ENCODE data around the gene SPRYD7. TPM values are rescaled to one million over a fixed set of nuclear protein-coding genes. Genes with fewer than 3 reads are reported as not detected.
A peak's percentile ranks its signal among the peaks of the same experiment; 100 is the strongest.

The SPRYD7 gene
- total and polyA plus RNA-seq, 2 of the 13 experiments (the other 11 are each of a cell fraction or from before 2014, with no cell fraction given): 2.7 to 5.9 TPM

GRCh38 chr13:49935171-49936074 lies 717 bp downstream of the SPRYD7 start:
- Histone ChIP-seq H3K4me3 (replicated peaks in 1 of 3; ENCODE audit: insufficient read depth in 1 of 3, low read depth in 2 of 3, low read length in 3 of 3) (peak overlapping the region; percentile 81 to 94 (median 86)), H3K4me2 (ENCODE audit: low read depth, low read length) (peak overlapping the region; percentile 95), H3K36me3 (replicated peaks in 1 of 2; ENCODE audit: control insufficient read depth in 1 of 2, insufficient read depth in 2 of 2, low read length in 2 of 2) (no peaks in the 10 kb centered on the region), H3K27me3 (ENCODE audit: control insufficient read depth in 1 of 2, insufficient read depth in 2 of 2, low read length in 2 of 2) (no peaks in the 10 kb centered on the region; a peak in 1 of 5 replicates), H3K9me3 (ENCODE audit: low read length) (no peaks in the 10 kb centered on the region), H3K79me2 (ENCODE audit: insufficient read depth, low read length) (peaks cover 7% of the 10 kb centered on the region), H4K20me1 (ENCODE audit: insufficient read depth, low read length) (no peaks in the 10 kb centered on the region), H2AFZ (ENCODE audit: low read length) (peak overlapping the region; percentile 18), H3K27ac (ENCODE audit: extremely low read length, insufficient read depth, low read length) (peak overlapping the region; percentile 74), H3K4me1 (ENCODE audit: insufficient read depth, low read length) (peaks cover 41% of the 10 kb centered on the region), H3K9ac (ENCODE audit: insufficient read depth, low read depth, low read length) (peak overlapping the region; percentile 75)
- intact Hi-C loops (cut with micrococcal nuclease; ENCODE audit: unreplicated experiment): loop anchor here (1.0 to 5.0 kb wide), 3 partner anchors 77 to 189 kb away; partner anchors contain the start of gene KPNA3
- ATAC-seq: peak; percentile 57
- FAIRE-seq: no peak
- ChIA-PET POLR2A (interaction anchor here (1.0 to 1.5 kb wide), 6 partner anchors 38 to 1518 kb away, joined by 3 to 14 read pairs (median 6); partner anchors contain the start of genes EBPL, INTS6, KPNA3 and TRIM13), CTCF (ENCODE audit: low intra/inter-chr PET ratio, low total read pairs) (no interaction called here)
- TSS peak; percentile 60 for BruUV-seq (replicated peaks)
- 1% methylated on average over 8 of the region's 32 CpGs for WGBS (ENCODE audit: low lambda C conversion rate)
- in situ Hi-C loops (cut with HindIII; ENCODE audit: extremely low pct_ligation_motif_present, low pct_unique_long_range_greater_than_20kb): no loop called here
- DNase-seq (ENCODE audit: low spot score): peak; percentile 17
- TF ChIP-seq MTF2 (CRISPR knock-in tag; IDR thresholded peaks at IDR 0.05; ENCODE audit: borderline replicate concordance) (peak; percentile 91; the same call in 1 of the 2 replicates), HOXA5 (CRISPR knock-in tag; IDR thresholded peaks at IDR 0.05) (0 out of 2 replicates have a peak, but pooled peaks have one; percentile 35), ZZZ3 (CRISPR knock-in tag; IDR thresholded peaks at IDR 0.05; ENCODE audit: borderline replicate concordance) (no peak), KDM1A (CRISPR knock-in tag; IDR thresholded peaks at IDR 0.05) (peak; percentile 51; the same call in 1 of the 2 replicates), PLSCR1 (CRISPR knock-in tag; IDR thresholded peaks at IDR 0.05; ENCODE audit: borderline replicate concordance) (0 out of 2 replicates have a peak, but pooled peaks have one; percentile 21), ZNF230 (CRISPR knock-in tag; IDR thresholded peaks at IDR 0.05) (0 out of 2 replicates have a peak, but pooled peaks have one; percentile 21), POGZ (CRISPR knock-in tag; IDR thresholded peaks at IDR 0.05) (no peak), NCOA1 (CRISPR knock-in tag; IDR thresholded peaks at IDR 0.05) (0 out of 2 replicates have a peak, but pooled peaks have one; percentile 49), ZBTB44 (CRISPR knock-in tag; IDR thresholded peaks at IDR 0.05) (no peak), DNMT3B (CRISPR knock-in tag; conservative IDR thresholded peaks at IDR 0.05) (0 out of 2 replicates have a peak, but pooled peaks have one; percentile 32), ESRRA (CRISPR knock-in tag; IDR thresholded peaks at IDR 0.05; ENCODE audit: low read depth) (0 out of 2 replicates have a peak, but pooled peaks have one; percentile 13), FOXO4 (CRISPR knock-in tag; conservative IDR thresholded peaks at IDR 0.05) (0 out of 2 replicates have a peak, but pooled peaks have one; percentile 91), ZKSCAN5 (CRISPR knock-in tag; IDR thresholded peaks at IDR 0.05) (peak; percentile 54; the same call in 1 of the 2 replicates), ZNF790 (CRISPR knock-in tag; IDR thresholded peaks at IDR 0.05; ENCODE audit: borderline replicate concordance) (0 out of 2 replicates have a peak, but pooled peaks have one; percentile 5), ZNF431 (CRISPR knock-in tag; IDR thresholded peaks at IDR 0.05; ENCODE audit: borderline replicate concordance, low read depth) (0 out of 2 replicates have a peak, but pooled peaks have one; percentile 51), ARID2 (CRISPR knock-in tag; IDR thresholded peaks at IDR 0.05; ENCODE audit: borderline replicate concordance) (0 out of 2 replicates have a peak, but pooled peaks have one; percentile 29), CREM (IDR thresholded peaks at IDR 0.05) (no peak), CREM (CRISPR knock-in tag; IDR thresholded peaks at IDR 0.05) (no peak), ZNF629 (CRISPR knock-in tag; conservative IDR thresholded peaks at IDR 0.05) (peak; percentile 91), TMF1 (CRISPR knock-in tag; IDR thresholded peaks at IDR 0.05; ENCODE audit: low read depth) (no peak)
